Glutamatergic neuron (in vitro differentiated cells): Measurements from ENCODE around the gene PRKAG2. TPM values are rescaled to one million over a fixed set of nuclear protein-coding genes. Genes with fewer than 3 reads are reported as not detected.

Experiments used
- DNase-seq: peaks from one replicate; pipeline ENCODE4 v3.0.0; 2022
- H3K27ac Mint-ChIP-seq: one replicate; pipeline ENCODE4 v1.8.0; 2020; ENCODE audit warnings: mild to moderate bottlenecking, mixed read lengths, inconsistent platforms; ENCODE audit not compliant: unreplicated experiment
- H3K27me3 Mint-ChIP-seq: one replicate; pipeline ENCODE4 v1.8.0; 2020; ENCODE audit warnings: mild to moderate bottlenecking, moderate library complexity, mixed read lengths, inconsistent platforms; ENCODE audit not compliant: unreplicated experiment
- H3K36me3 Mint-ChIP-seq: one replicate; pipeline ENCODE4 v1.8.0; 2020; ENCODE audit warnings: mild to moderate bottlenecking, mixed read lengths, inconsistent platforms; ENCODE audit not compliant: unreplicated experiment
- H3K4me1 Mint-ChIP-seq: one replicate; pipeline ENCODE4 v1.8.0; 2020; ENCODE audit warnings: mild to moderate bottlenecking, low read depth, mixed read lengths, inconsistent platforms; ENCODE audit not compliant: unreplicated experiment
- H3K4me3 Mint-ChIP-seq: one replicate; pipeline ENCODE4 v1.8.0; 2020; ENCODE audit warnings: mild to moderate bottlenecking, mixed read lengths, inconsistent platforms; ENCODE audit not compliant: unreplicated experiment
- H3K9me3 Mint-ChIP-seq: one replicate; pipeline ENCODE4 v1.8.0; 2020; ENCODE audit warnings: mild to moderate bottlenecking, moderate library complexity, mixed read lengths, inconsistent platforms; ENCODE audit not compliant: unreplicated experiment
- total RNA-seq: library from RNA; stranded (reverse); fragmentation: NEBNext Ultra II Directional; extraction: Animal tissue kit (Norgen Biotek cat#: 25700); gene quantifications from one replicate; pipeline ENCODE4 v1.2.1, GENCODE V29; 2021; ENCODE audit not compliant: unreplicated experiment
- TF ChIP-seq, protein P1 (sequence below): fragments of 200-600 bp; sonication (generic); IDR thresholded peaks from one replicate; pipeline ENCODE4 v1.5.0; 2021; ENCODE audit not compliant: partially characterized antibody, unreplicated experiment

The PRKAG2 gene
- total RNA-seq, 1 donor from 2014 or later: 24.7 TPM

DNA sequence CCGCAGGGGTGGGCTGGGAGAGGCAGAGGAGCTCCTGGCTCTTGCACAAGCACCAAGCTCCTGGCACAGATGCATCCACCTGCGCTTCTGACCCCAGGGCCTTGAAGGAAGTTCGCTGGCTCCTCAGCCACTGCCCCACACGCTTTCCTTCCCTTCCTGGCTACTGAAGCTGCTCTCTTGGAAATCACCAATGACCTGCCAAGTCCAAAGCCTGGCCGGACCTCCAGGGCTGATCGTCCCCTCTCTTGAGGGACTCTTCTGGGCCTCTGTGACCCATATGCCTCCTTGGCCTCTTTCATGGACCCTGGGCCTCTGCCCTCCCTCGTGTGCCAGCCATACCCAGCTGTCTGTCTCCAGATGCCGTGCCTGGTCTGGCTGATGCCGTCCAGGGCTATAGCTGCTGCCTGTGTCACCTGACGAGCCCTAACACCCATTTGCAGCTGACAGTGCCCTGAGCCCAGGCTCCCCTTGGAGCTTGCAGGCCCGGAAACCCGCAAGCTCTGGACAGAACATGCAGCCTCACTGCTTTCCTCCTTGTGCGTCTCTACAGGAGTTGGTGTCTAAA, 113.4 kb downstream of the PRKAG2 start:
- Mint-ChIP-seq H3K27me3 (peaks cover 5% of the 10 kb centered on the region), H3K36me3 (peaks cover 5% of the 10 kb centered on the region), H3K4me1 (peaks cover 26% of the 10 kb centered on the region), H3K4me3 (peak overlapping the region; percentile 40), H3K27ac (peak overlapping the region; percentile 68), H3K9me3 (peaks cover 6% of the 10 kb centered on the region)
- TF ChIP-seq, protein P1, sequence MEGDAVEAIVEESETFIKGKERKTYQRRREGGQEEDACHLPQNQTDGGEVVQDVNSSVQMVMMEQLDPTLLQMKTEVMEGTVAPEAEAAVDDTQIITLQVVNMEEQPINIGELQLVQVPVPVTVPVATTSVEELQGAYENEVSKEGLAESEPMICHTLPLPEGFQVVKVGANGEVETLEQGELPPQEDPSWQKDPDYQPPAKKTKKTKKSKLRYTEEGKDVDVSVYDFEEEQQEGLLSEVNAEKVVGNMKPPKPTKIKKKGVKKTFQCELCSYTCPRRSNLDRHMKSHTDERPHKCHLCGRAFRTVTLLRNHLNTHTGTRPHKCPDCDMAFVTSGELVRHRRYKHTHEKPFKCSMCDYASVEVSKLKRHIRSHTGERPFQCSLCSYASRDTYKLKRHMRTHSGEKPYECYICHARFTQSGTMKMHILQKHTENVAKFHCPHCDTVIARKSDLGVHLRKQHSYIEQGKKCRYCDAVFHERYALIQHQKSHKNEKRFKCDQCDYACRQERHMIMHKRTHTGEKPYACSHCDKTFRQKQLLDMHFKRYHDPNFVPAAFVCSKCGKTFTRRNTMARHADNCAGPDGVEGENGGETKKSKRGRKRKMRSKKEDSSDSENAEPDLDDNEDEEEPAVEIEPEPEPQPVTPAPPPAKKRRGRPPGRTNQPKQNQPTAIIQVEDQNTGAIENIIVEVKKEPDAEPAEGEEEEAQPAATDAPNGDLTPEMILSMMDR: no peak
- no peak for DNase-seq

DNA sequence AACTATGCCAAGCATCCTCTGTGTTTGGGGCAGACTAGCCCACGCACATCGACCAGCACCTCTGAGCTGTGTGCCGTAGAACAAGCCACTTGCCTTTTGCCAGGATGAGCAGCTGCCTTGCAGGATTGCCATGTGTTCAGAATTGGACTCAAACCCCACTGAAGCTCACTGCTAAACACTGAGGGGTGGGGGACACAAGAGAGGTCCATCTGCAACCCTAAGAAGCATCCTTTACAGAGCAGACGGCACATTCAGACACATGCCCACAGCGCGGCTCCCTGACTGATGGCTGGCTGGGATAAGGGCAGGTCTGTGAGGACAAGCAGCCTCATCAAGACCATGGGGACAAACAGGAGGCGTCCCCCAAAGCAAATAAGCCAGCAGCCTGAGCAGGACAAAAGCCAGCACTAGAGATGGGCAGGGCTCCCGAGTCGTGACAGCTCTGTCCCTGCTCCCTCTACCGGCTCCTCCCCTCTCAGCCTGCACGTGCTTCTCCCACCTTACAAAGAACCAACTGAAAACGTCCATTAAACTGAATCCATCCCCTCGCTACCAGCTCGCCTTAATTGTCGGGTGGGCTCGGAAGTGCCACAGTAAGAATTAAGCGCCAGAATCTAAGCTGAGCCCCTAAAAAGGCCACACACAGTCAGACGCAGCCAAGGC, 114.2 kb downstream of the PRKAG2 start:
- H3K36me3 Mint-ChIP-seq: peaks cover 5% of the 10 kb centered on the region
- H3K9me3 Mint-ChIP-seq: peaks cover 6% of the 10 kb centered on the region
- peaks cover 5% of the 10 kb centered on the region for H3K27me3 Mint-ChIP-seq
- TF ChIP-seq, protein P1: no peak
- H3K4me3 Mint-ChIP-seq: peak overlapping the region; percentile 27
- peaks cover 26% of the 10 kb centered on the region for H3K4me1 Mint-ChIP-seq
- DNase-seq: no peak
- H3K27ac Mint-ChIP-seq: peak overlapping the region; percentile 68

DNA sequence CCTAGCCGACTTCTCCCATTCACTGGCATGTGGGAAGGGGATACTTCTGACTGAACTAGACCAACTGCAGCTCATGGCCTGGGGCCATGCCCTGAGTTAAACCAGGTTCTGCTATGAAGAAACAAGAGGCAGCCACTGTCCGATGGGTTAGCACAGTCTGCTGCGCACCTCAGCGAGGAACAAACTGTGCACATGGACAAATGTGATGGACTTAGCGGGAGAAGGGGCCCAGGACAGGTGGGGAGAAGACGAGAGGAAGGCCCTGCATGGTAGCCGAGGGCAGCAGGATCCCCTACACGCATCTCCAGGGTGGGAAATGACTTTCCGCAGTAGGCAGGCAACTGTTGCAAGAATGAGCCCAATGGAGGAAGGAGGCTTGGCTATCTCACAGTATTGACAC, 115.0 kb downstream of the PRKAG2 start:
- H3K27me3 Mint-ChIP-seq: peaks cover 5% of the 10 kb centered on the region
- peaks cover 5% of the 10 kb centered on the region for H3K36me3 Mint-ChIP-seq
- H3K9me3 Mint-ChIP-seq: peaks cover 6% of the 10 kb centered on the region
- no peak overlapping the region for H3K4me3 Mint-ChIP-seq
- TF ChIP-seq, protein P1: no peak
- H3K4me1 Mint-ChIP-seq: peaks cover 26% of the 10 kb centered on the region
- H3K27ac Mint-ChIP-seq: no peak overlapping the region
- no peak for DNase-seq

DNA sequence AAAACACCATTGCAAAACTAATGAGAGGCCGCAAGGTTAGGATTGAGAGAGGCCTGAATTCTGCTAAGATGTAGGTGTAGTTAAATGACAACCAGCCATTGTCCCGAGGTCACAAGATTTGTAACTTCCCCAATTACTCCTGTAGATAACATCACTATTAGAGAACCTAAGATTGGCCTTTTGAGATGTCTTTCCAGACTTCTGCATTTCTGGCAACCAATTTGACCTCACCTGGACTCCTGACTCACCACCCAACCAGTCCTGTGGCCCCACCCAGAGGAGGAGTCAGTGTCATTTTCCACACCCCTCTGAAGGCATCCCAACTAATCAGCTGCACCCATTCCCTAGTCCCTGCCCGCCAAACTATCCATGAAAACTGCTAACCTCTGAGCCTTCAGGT, 115.7 kb downstream of the PRKAG2 start:
- peak overlapping the region; percentile 9 for H3K27ac Mint-ChIP-seq
- H3K4me3 Mint-ChIP-seq: no peak overlapping the region
- DNase-seq: no peak
- peaks cover 32% of the 10 kb centered on the region for H3K4me1 Mint-ChIP-seq
- H3K9me3 Mint-ChIP-seq: peaks cover 6% of the 10 kb centered on the region
- peaks cover 4% of the 10 kb centered on the region for H3K36me3 Mint-ChIP-seq
- TF ChIP-seq, protein P1: no peak
- peaks cover 5% of the 10 kb centered on the region for H3K27me3 Mint-ChIP-seq

DNA sequence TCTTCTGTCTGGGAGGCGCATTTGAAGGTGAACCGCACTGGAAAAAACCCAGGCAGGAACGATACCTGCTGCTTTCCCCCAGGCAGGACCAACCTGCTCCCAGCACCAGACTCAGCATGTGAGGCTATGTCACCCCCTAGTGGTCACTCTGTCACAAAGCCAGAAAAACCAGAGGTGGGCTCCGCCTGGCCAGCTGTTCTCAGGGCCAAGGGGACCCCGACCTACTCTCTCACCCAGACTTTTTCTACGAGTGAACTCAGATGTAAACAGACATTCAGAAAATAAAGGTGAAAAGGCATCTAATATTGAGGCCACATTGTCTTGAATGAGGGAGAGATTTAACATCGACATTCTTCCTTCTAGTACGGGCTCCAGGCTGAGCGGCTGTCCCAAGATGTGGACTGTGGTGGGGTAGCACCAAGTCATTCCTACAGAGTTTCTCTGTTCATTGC, 117.3 kb downstream of the PRKAG2 start:
- H3K4me1 Mint-ChIP-seq: peaks cover 40% of the 10 kb centered on the region
- peaks cover 5% of the 10 kb centered on the region for H3K27me3 Mint-ChIP-seq
- H3K4me3 Mint-ChIP-seq: no peak overlapping the region
- TF ChIP-seq, protein P1: peak; percentile 93
- DNase-seq: peak; percentile 61
- H3K9me3 Mint-ChIP-seq: peaks cover 4% of the 10 kb centered on the region
- no peak overlapping the region for H3K27ac Mint-ChIP-seq
- H3K36me3 Mint-ChIP-seq: no peaks in the 10 kb centered on the region
